ENCODE results near the gene IL1RL2. TPM values are rescaled to one million over a fixed set of nuclear protein-coding genes. Genes with fewer than 3 reads are reported as not detected.

The IL1RL2 gene
- total RNA-seq, 3 donors from 2014 or later (not counting 1 experiment from before 2014, with no cell fraction given) = not detected

DNA sequence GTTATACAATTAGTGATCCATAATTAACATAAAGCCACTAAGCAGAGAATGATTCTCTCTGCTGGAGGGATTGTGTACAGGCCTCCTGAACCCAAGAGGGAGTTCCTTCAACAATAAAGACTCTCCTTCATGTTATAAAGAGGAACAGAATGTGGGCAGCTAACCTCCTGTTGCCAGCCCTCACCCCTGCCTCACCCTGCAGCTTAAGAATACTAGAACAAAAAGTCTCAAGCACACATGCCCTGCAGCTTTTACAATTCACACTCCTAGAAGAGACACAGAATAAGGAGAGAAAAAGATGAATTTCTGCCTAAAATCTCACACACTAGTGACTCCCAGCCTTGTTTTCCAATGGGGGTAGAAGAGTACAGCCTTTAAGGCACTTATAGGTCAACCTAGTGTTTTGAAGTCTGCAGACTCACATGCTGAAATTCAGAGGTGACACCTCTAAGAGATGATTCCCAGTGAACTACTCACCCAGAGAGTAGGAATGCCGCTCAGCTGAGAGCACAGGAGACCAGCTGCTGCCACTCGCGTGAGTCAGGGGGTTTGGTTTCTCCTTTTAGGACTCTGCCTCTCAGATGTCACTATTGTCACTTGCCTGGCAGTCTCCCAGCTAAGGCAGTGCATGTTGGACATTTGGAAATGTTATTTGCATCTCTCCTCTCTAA is 92.0 kb downstream of the IL1RL2 start:
- Histone ChIP-seq H3K9me3 (ENCODE audit: control insufficient read depth, insufficient read depth, low read length) (no peaks in the 10 kb centered on the region), H3K27ac (ENCODE audit: low read length) (no peak overlapping the region), H3K36me3 (ENCODE audit: control insufficient read depth, insufficient read depth, low read length) (no peaks in the 10 kb centered on the region), H3K4me1 (ENCODE audit: control insufficient read depth, insufficient read depth, low read length) (peaks cover 31% of the 10 kb centered on the region), H3K27me3 (ENCODE audit: control insufficient read depth, insufficient read depth, low read length) (no peaks in the 10 kb centered on the region), H3K4me3 (ENCODE audit: low read length) (no peak overlapping the region)
- Mint-ChIP-seq H3K9me3 (no peaks in the 10 kb centered on the region), H3K27ac (no peak overlapping the region), H3K27me3 (ENCODE audit: low read depth in 2 of 2) (no peaks in the 10 kb centered on the region), H3K4me1 (peaks cover 38 to 39% of the 10 kb centered on the region in 2 donors), H3K36me3 (no peaks in the 10 kb centered on the region), H3K4me3 (no peak overlapping the region)
- ATAC-seq (no peak), DNase-seq (no peak)
- TF ChIP-seq, protein P1, sequence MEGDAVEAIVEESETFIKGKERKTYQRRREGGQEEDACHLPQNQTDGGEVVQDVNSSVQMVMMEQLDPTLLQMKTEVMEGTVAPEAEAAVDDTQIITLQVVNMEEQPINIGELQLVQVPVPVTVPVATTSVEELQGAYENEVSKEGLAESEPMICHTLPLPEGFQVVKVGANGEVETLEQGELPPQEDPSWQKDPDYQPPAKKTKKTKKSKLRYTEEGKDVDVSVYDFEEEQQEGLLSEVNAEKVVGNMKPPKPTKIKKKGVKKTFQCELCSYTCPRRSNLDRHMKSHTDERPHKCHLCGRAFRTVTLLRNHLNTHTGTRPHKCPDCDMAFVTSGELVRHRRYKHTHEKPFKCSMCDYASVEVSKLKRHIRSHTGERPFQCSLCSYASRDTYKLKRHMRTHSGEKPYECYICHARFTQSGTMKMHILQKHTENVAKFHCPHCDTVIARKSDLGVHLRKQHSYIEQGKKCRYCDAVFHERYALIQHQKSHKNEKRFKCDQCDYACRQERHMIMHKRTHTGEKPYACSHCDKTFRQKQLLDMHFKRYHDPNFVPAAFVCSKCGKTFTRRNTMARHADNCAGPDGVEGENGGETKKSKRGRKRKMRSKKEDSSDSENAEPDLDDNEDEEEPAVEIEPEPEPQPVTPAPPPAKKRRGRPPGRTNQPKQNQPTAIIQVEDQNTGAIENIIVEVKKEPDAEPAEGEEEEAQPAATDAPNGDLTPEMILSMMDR (IDR thresholded peaks at IDR 0.05) = no peak
- 84% methylated on average over 3 of the region's 3 CpGs for WGBS (ENCODE audit: insufficient coverage)
- intact Hi-C loops (cut with micrococcal nuclease) = no loop called here

DNA sequence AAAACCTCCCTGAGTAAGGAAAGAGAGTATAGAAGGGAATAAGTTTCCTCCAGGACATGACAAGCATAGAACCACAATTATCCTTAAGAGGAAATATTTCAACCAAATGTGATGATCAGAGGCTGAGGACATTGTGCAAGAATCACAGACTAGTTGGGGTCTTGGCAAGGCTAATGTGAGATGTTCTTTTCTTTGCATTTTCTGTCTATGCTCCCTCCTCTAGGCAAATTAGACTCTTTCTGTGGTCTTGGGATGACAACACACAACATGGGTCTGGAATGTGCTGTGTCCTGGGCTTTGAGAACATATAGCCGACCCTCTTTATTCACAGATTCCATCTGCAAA is 92.5 kb downstream of the IL1RL2 start:
- Histone ChIP-seq H3K4me3 (ENCODE audit: low read length) (no peak overlapping the region), H3K4me1 (ENCODE audit: control insufficient read depth, insufficient read depth, low read length) (peaks cover 31% of the 10 kb centered on the region), H3K36me3 (ENCODE audit: control insufficient read depth, insufficient read depth, low read length) (no peaks in the 10 kb centered on the region), H3K27ac (ENCODE audit: low read length) (no peak overlapping the region), H3K27me3 (ENCODE audit: control insufficient read depth, insufficient read depth, low read length) (no peaks in the 10 kb centered on the region), H3K9me3 (ENCODE audit: control insufficient read depth, insufficient read depth, low read length) (no peaks in the 10 kb centered on the region)
- H3K9me3 Mint-ChIP-seq = no peaks in the 10 kb centered on the region
- no CpG with 5 or more reads among the region's 1 CpG for WGBS (ENCODE audit: insufficient coverage)
- H3K4me3 Mint-ChIP-seq = no peak overlapping the region
- no peak overlapping the region for H3K27ac Mint-ChIP-seq
- no peaks in the 10 kb centered on the region for H3K36me3 Mint-ChIP-seq
- DNase-seq (no peak), ATAC-seq (no peak)
- H3K4me1 Mint-ChIP-seq = peaks cover 38 to 39% of the 10 kb centered on the region in 2 donors
- intact Hi-C loops (cut with micrococcal nuclease) = no loop called here
- H3K27me3 Mint-ChIP-seq (ENCODE audit: low read depth in 2 of 2) = no peaks in the 10 kb centered on the region
- TF ChIP-seq, protein P1 (IDR thresholded peaks at IDR 0.05) = no peak

- no peaks in the 10 kb centered on the region for H3K9me3 ChIP-seq (ENCODE audit: control insufficient read depth, insufficient read depth, low read length)
- Mint-ChIP-seq H3K27ac (no peak overlapping the region), H3K4me1 (peaks cover 11 to 13% of the 10 kb centered on the region in 2 donors), H3K36me3 (no peaks in the 10 kb centered on the region), H3K9me3 (no peaks in the 10 kb centered on the region), H3K27me3 (ENCODE audit: low read depth in 2 of 2) (no peaks in the 10 kb centered on the region), H3K4me3 (no peak overlapping the region)
- H3K27ac ChIP-seq (ENCODE audit: low read length) = no peak overlapping the region
- TF ChIP-seq, protein P1 (IDR thresholded peaks at IDR 0.05) = no peak
- WGBS (ENCODE audit: insufficient coverage) = 37% methylated on average over 2 of the region's 2 CpGs
- H3K4me1 ChIP-seq (ENCODE audit: control insufficient read depth, insufficient read depth, low read length) = peaks cover 13% of the 10 kb centered on the region
- DNase-seq (no peak), ATAC-seq (no peak)
- H3K27me3 ChIP-seq (ENCODE audit: control insufficient read depth, insufficient read depth, low read length) = no peaks in the 10 kb centered on the region
- H3K36me3 ChIP-seq (ENCODE audit: control insufficient read depth, insufficient read depth, low read length) = no peaks in the 10 kb centered on the region
- no peak overlapping the region for H3K4me3 ChIP-seq (ENCODE audit: low read length)
- intact Hi-C loops (cut with micrococcal nuclease) = no loop called here
Observed at GRCh38 chr2:102282678-102283091, 95.9 kb downstream of the IL1RL2 start.

DNA sequence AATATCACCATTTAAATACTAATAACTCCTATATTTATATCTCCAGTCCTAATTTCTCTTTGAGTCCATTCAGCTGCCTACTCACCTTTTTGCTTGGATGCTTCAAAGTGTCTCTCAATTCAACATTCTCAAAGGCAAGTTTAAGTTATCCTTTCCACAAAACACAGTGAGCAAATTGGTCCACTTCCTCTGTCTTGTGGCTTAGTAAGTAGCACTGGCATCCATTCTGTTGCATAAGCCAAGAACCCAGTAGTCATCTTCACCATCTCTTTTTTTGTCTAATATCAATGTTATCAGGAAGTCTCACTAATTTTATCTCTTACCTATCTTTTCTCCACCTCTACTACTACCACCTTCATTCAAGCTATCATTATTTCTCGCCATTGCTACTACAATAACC is 97.2 kb downstream of the IL1RL2 start:
- Histone ChIP-seq H3K36me3 (ENCODE audit: control insufficient read depth, insufficient read depth, low read length) (no peaks in the 10 kb centered on the region), H3K4me1 (ENCODE audit: control insufficient read depth, insufficient read depth, low read length) (peaks cover 2% of the 10 kb centered on the region), H3K4me3 (ENCODE audit: low read length) (no peak overlapping the region), H3K27me3 (ENCODE audit: control insufficient read depth, insufficient read depth, low read length) (no peaks in the 10 kb centered on the region), H3K27ac (ENCODE audit: low read length) (no peak overlapping the region), H3K9me3 (ENCODE audit: control insufficient read depth, insufficient read depth, low read length) (no peaks in the 10 kb centered on the region)
- TF ChIP-seq, protein P1 (IDR thresholded peaks at IDR 0.05) = no peak
- intact Hi-C loops (cut with micrococcal nuclease) = no loop called here
- Mint-ChIP-seq H3K27me3 (ENCODE audit: low read depth in 2 of 2) (no peaks in the 10 kb centered on the region), H3K9me3 (no peaks in the 10 kb centered on the region), H3K4me3 (no peak overlapping the region), H3K4me1 (no peaks in the 10 kb centered on the region), H3K27ac (no peak overlapping the region), H3K36me3 (no peaks in the 10 kb centered on the region)
- DNase-seq = no peak
- 93% methylated on average over 1 of the region's 1 CpG for WGBS (ENCODE audit: insufficient coverage)
- no peak for ATAC-seq
